Stimulated activated CD8-positive, alpha-beta memory T cell treated with anti-CD3 and anti-CD28 coated beads, Interleukin-12 subunit alpha, Interleukin-12 subunit beta, amount 100 ng/mL, for 4 hours (primary cell): Measurements from ENCODE around the gene ZNF214.

Experiments
- DNase-seq: peaks from one replicate; pipeline ENCODE4 v3.0.0-alpha.2; 2020; ENCODE audit warnings: low read depth

ZNF214 gene

DNA sequence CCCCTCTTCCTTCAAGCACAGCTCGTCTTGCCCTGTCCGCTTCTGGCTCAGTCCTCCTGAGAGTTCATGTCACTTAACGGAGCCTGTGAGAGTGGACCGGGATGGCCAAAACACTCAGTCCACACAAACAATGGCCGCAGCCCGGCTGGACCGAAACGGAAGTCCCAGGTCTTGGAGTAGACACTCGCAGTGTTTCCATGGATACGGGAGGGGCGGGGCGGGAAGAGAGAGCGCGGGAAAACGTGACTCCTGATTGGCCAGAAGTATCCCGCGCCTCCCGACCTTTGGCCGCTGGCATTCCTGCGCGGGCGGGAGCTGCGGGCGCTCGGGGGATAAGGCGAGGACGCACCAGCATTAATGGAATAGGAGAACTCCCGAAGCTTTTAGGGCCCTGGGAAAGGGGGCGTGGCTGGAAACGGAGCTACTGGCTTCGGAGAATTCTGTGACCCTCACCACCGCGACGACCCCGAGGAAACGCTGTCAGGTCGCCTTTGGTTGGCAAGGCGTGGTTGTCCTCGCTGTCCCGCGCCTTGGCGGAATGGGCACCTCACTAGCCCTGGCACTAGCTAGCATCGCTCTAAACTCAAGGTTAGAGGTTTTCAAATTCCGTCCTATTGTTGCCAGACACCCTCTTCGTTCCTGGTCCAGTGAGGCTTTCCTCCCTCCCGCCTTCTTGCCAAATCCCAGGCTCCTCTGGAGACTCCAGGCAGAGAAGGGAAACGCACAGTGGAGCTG is at the start of gene ZNF214, which contains the start of gene NLRP14:
ZNF214 (minus strand) TSS at position 164 of the 735 bp plus-strand sequence. CDS start 17,511 bp downstream, outside the sequence.
NLRP14 (plus strand) TSS at position 297 of the 735 bp plus-strand sequence. CDS start 18,108 bp downstream, outside the sequence.
- DNase-seq = no peak

DNA sequence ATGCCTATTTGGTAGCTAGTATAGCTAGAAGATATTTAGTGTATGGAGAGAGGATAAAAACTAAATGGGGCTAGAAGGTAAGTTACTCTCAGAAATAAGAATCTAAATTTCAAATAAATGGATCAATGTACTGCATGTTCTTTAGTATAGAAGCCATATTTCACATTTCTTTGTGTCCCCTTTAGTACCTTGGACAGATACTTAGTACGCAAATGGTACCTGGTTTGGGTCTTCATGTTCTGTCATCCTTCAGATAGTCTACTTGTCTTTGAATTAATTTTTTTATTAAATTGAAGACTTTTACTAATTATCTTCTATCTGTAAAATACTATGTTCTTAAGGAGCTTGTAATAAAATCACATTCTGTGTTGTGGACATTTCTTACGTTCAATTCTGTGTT is 42.4 kb upstream of the ZNF214 start:
- no peak for DNase-seq

DNA sequence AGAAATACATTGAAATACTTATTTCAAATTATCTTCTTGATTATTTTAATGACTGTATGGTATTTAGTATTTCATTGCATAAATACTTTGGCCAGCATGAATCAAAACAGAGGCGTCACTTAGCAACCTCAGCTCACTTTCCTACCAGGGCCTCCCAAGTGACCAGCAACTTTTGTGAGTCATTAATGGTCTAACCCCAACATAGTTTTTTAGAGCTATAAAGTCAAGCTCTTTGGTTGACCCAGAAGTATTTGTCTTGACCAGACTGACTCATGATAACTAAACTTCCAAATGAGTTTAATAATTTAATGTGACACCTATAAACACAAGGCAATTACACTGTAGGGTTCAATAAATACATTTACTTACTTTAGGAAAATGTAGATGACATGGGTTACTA is 40.7 kb upstream of the ZNF214 start:
- DNase-seq = no peak

DNA sequence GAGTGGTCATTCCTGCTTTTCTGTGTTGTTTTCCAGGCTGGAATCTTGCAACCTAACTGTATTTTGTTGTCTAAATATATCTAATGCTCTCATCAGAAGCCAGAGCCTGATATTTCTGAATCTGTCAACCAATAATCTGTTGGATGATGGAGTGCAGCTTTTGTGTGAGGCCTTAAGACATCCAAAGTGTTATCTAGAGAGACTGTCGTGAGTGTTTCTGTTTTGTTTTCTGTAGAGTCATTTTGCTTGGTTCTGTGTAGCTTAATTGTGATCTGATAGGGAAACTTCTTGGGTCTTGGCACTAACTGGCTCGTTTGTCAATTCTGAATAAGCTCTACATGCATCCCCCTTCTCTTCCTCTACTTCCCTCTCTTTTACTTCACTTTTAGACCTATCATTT is 37.5 kb upstream of the ZNF214 start:
- DNase-seq = no peak

DNA sequence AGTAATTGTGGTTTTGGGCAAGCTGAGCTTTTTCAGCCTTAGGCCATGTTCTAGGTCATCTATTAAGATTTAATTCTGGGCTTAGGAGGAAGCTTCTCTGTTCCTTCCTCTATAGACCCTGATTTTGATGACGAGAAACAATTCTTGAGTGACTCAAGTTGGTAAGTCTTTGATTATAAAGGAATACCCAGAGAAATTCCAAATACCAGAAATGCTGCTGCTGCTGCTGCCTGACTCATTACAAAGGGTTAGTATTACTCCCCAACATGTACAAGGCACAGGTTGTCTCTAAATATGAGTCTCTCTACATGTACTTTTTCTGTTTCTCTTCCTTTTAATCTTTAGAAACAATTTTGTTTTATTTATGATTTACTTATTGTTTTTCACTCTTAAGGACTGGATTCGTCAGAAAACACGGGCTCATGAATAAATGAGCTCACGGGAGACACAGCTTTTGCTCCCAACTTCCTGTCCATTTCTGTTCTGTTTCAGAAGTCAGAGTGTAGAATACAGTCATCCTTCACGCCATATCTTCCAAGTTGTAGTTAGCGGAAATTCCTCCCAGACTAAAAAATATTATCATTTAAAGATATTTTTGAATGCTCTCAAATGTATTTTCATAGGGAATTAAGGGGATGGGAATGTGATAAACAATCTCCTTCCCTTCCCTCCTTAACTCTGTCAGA is 36.8 kb upstream of the ZNF214 start:
- no peak for DNase-seq

DNA sequence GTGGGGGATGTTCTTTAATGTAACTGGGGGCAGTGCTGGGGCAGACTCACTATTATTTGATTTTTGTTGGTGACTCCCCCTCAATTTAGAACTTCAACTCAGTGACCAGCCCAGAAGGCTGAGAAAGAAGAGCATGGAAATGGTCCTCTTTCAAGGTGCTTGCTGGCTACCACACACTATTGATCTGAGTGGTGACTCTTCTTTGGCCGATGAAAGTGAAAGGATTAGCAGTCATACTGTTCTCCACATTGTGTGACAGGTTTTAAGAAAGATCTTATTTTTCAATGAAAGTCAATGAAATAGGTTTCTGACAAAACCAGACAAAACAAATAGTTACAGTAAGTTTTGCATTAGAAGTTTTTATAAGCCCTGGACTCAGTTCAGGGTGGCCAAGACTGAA is 30.0 kb upstream of the ZNF214 start:
- DNase-seq = no peak

DNA sequence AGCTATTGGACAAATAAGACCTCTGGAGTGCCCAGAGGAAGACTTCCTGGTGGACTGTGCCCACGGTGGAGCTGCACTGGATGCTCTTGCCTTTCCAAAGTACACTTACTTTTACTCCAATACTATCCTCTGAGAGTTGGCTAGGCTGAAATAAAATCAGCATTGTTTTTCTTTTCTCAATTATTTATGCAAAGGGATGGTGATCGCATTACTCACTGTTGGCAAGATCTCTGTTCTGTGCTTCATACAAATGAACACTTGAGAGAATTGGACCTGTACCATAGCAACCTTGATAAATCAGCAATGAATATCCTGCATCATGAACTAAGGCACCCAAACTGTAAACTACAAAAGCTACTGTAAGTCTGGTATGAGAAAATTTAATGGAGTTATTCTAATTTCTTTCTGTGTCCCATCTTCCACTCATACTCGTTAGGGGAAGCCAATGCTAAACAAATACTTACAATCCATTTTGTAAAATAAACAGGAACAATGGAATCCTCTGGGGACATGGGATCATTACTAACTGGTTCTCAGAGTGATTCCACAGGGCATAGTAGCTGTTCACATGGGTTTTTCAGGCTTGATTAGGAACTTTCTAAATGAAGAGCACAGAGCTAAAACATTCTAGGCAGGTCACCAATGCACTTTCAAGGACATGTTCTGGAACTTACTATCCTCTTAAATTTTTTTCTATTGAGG is 26.5 kb upstream of the ZNF214 start:
- DNase-seq = no peak

DNA sequence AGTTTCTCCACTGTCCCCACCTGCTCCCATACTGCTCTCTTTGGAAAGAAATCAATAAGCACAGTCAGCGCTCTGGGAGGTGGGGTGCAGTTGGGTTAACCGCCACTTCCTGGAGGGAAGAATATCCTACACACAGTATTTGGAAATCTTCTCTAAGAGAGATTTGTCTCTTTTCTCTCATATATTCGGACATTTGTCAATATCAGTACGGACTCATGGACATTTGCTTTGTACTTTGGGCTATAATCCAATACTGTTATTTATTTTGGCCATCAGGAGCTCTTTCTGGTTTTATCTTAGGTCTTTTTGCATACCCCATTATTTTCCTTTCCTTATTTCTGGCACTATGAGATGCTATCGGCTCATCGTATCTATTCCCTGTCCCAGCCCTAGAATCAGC is 13.9 kb upstream of the ZNF214 start:
- no peak for DNase-seq

DNA sequence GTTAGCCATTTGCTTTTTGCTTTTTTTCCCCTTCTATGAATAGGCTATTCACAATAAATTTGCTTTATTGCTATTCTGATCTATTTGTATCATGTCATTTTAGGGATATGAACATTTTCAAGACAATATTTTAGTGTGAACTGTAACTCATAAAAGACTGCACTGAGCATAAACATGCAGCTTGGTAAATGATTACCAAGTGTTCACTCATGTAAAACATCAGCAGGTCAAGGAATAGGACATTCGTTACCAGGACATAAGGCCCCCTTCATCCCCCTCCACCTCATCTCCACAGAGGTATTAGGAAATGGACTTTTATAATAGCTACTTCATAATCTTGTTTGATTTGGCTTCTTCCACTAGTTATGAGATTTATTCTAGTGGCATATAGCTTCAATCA is 12.5 kb upstream of the ZNF214 start:
- no peak for DNase-seq

DNA sequence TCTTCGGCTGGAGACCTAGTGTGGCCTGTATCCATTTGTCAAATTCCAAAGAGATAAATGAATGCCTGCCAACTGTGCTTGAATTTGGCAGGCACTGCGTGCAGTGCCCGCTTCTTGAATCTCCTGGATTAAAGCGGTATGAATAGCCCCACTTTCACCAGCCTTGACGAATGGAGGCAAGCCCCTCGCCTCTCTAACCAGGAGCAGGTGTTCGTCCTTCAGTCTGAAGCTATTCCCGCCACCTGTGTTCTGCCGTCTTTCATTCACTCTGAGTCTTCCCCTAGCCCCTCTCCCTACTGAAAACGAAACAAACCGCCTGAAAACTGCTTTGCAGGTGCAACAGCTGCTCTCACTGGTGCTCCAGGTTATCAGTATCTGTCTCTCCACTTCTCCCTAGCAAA is 11.3 kb upstream of the ZNF214 start:
- DNase-seq = no peak

DNA sequence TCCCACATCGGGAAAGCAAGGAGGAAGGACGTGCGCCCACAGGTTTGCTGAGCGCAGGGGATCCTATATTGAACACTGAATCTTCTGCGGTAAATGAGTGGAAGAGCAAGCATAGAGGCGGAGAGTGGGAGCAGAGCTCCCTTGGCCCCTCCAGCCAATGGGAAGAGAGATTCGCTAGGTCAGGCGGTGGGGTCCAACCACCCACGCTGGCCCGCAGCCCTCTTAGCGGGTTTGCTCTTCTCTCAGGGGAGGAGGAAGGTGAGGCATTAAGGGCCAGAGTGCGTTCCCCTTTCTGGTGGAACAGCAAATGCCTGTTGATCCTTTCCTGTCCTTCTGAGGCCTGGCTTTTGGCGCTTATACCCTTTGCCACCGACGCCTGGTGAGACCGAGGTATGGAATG is 10.7 kb upstream of the ZNF214 start:
- no peak for DNase-seq

DNA sequence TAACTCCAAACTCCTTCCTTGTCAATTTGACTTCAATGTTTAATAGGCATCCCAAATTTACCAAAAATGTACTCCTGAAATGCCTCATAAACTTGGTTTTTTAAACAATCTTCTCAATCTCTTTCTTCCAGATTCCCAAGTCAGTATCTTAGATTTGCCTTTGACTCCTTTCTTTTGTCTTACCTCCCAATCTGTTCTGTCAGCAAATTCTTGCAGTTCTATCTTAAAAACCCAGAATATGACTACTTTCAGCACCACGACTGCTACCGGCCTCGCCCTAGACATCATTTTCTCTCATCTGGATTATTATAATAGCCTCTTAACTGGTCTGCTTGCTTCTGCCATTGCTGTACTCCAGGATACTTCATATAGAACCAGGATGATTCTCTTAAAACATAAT is 8.0 kb upstream of the ZNF214 start:
- DNase-seq = no peak

DNA sequence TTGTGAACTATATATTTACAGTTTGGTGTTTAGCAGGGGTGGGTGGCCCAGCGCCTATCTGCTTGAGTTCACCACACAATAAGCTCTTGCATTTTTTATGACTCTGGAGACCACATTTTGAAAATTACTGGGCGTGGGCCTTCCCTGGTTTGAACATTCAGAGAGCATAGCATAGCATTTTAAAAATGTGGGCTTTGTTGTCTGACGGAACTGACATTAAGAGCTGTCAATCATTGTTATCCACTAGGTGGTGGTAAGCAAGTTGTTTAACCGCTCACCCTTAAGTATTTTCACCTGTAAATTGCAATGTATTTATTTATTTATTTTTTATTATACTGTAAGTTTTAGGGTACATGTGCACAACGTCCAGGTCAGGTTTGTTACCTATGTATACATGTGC is 1.2 kb upstream of the ZNF214 start:
- no peak for DNase-seq

DNA sequence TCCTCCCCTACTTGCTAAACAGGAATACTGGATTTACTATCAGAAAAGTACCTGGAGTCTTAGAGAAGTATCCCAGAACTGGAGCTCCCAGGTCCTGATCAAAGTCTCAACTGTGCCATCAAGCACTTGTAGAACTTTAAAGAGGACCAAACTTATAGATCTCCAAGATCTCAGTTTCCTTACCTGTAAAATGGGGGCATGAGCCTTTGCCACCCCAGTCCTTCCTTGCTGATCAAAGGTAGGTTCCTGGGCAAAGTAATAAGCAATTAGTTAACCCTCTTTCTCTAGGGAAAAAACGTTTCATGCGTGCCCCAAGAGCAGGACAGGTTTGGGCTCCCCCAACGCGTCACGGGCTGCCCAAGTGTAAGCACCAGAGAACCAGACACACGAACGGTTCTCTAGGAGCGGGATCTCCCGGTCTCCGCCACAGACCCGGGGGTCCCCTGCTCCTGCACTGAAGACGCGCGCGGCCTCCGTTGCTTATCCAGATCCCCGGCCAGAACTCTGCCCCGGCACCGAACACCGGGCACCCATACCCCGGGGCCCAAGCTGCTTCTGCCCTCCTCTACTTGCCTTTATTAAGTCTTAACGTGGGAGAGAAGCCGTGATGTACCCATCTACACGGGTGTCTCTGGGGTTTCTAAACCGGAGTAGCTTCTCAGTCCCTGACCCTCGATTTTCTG is 505 bp downstream of the ZNF214 start:
- no peak for DNase-seq

DNA sequence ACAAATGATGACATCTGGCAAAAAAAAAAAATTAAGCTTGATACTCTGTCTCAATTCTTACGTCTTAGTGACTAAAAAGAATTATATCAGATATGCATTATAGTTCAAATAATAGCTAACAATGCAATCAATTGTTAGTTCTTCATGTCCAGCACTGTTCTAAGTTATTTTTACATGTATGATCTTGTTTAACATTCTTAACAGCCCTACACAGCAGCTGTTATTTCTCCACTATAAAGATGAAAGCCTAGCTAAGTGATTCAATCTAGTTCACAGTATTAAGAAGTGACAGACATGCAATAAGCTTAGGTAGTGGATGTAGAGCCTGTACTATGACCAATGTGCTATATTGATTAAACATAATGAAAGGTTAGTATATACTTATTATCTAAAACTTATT is 4.1 kb downstream of the ZNF214 start:
- no peak for DNase-seq

DNA sequence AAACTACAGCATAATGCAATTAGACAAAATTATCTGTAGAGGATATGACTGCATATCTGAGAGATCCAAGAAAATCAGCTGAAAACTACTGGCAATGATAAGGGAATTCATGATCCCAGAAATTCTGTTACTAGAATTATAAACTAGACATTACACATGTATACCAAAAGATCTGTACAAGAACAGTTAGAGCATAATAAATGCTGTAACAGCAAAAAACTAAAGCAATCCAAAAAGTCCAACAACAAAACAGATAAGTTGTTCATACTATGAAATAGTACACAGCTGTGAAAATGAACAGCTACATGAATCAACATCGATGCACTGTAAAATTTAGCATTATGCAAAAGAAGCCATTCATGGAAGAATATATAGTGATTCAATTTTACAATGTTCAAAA is 6.0 kb downstream of the ZNF214 start:
- DNase-seq = no peak

DNA sequence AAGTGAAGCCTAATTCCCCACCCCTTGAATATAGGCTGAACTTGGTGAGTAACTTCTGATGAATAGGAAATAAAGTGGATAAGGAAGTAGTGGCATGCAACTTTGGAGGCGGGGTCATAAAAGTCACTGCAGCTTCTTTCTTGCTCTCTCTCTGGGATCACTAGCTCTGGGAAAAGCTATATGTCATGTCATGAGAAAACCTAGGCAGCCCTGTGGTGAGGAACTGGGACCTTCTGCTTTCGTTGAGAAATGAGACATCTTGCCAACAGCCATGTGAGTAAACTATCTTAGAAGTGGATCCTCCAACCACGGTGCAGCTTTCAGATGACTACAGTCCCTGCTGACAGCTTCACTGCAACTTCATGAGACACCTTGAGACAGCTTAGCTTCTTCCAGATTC is 15.7 kb downstream of the ZNF214 start:
- no peak for DNase-seq

DNA sequence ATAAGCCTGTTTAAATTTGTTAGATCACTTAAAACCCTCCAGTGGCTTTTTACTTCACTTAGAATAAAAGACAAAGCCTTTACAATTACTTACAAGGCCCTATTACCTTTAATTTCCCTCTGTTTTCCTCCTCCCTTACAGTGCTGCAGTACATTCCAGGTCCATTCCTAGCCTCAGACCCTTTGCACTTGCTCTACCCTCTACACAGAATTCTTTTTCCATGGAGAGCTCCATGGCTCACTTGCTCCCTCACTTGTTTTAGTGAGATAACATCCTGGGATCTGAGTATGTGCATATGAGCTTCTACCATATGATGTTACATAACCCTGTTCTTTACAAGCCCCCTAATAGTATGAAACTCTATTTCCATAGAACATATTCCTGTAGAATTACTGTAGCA is 24.4 kb downstream of the ZNF214 start:
- DNase-seq = no peak

DNA sequence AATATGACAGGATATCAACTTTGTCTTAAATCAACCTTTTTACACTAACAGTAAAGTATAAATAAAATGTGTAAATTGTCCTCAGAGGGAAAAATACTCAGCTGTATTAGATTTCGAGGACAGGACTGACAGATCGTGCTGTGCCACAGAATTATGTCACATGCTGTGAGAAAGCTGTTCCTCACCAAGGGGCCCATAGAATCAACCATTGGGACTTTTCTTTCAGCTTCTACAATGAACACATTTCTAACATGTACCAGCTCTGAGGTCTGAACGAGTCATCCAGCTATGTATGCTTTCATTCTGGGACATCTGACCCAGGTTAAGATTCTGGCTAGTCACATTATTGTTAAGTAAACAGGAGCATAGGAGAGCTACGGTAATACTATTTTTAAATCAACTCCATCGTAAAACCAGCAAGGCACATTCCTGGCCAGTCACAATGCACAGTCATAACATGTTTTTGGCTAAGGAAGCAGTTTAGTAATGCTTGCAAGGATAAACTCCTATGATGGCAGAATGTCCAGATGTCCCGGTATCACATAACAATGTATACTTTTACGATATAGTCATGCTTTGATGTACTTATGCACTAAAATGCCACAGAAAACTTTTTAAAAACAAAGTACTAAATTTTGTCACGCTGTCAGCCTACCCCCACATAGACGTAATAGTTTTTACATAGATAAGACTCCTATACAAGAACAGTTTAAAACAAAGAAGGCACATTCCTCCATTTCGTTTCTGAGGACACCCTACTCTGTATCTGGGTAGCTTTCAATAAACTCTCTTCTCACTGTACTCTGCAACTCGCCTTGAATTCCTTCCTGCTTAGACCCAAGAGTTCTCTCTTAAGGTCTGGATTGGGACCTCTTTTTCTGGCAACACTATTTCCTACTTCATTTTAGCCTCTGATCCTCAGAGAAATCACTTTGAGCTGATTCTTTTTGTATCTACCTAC is 27.4 kb downstream of the ZNF214 start:
- no peak for DNase-seq

DNA sequence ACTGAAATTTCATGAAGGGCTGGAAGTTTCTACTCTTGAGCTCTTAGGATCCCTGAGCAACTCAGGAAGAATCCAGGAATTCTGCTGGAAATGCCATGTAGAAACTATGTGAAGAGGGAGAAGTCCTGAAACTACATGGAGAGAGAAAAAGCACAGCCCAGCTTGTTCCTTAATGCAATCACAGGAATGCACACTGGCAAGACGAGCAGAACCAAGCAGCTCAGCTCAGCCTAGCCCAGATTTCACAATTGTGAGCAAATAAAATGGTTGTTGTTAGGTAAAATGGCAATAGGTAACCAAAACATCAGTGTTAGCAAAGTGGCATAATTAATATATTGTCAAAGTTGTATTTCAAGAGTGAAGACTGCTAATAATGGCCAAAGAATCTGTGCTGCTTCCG is 28.1 kb downstream of the ZNF214 start:
- DNase-seq = no peak

DNA sequence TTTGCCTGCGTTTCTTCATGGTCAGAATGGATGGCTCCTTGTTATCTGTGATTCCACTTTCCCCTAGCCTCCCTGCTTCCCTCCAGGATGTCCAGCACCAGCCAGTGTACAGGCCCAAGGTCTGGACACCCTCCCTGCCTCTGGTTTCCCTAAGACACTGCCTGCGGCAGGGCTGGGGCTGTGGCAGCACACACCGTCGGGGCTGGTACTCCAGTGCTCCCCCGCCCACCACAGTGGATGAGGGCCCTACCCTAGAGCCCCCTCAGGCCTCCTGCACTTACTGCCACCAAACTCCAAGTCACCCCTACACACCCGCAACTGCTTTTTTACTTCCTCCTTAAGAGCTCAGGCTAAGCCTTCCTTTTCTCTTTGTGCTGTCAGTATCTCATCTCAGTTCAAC is 28.9 kb downstream of the ZNF214 start:
- no peak for DNase-seq
